Neural progenitor cell (in vitro differentiated cells): ENCODE results near the gene CHTF8. TPM values are rescaled to one million over a fixed set of nuclear protein-coding genes. Genes with fewer than 3 reads are reported as not detected.

Experiments used
- DNase-seq: peaks from one replicate; pipeline ENCODE4 v3.0.0-alpha.2; 2016; ENCODE audit warnings: low spot score
- H2AFZ ChIP-seq: fragments of 200-600 bp; sonication (generic); replicated peaks from 2 replicates; pipeline ENCODE4 v1.6.1; 2016; ENCODE audit warnings: antibody characterized with exemption
- H3F3A ChIP-seq: fragments of 200-600 bp; sonication (generic); 2 replicates; pipeline ENCODE4 v1.6.1; 2016; ENCODE audit warnings: antibody characterized with exemption, low read depth
- H3K27ac ChIP-seq: fragments of 200-600 bp; sonication (generic); 2 replicates; pipeline ENCODE4 v1.5.1; 2016; ENCODE audit warnings: mild to moderate bottlenecking
- H3K27me3 ChIP-seq: fragments of 200-600 bp; sonication (generic); 2 replicates; pipeline ENCODE4 v1.6.1; 2016; ENCODE audit warnings: mild to moderate bottlenecking, moderate library complexity
- H3K36me3 ChIP-seq: fragments of 200-600 bp; sonication (generic); 2 replicates; pipeline ENCODE4 v1.5.1; 2016
- H3K4me1 ChIP-seq: fragments of 200-600 bp; sonication (generic); 2 replicates; pipeline ENCODE4 v1.6.1; 2016; ENCODE audit warnings: mixed run types
- H3K4me2 ChIP-seq: fragments of 200-600 bp; sonication (generic); 2 replicates; pipeline ENCODE4 v1.6.1; 2016
- H3K4me3 ChIP-seq: fragments of 200-600 bp; sonication (generic); 2 replicates; pipeline ENCODE4 v1.5.1; 2016
- H3K79me2 ChIP-seq: fragments of 200-600 bp; sonication (generic); 2 replicates; pipeline ENCODE4 v1.6.1; 2016; ENCODE audit warnings: low read depth
- H3K9ac ChIP-seq: fragments of 200-600 bp; sonication (generic); 2 replicates; pipeline ENCODE4 v1.6.1; 2016
- H3K9me3 ChIP-seq: fragments of 200-600 bp; sonication (generic); 2 replicates; pipeline ENCODE4 v1.5.1; 2016; ENCODE audit warnings: low read depth
- H4K20me1 ChIP-seq: fragments of 200-600 bp; sonication (generic); 2 replicates; pipeline ENCODE4 v1.6.1; 2016; ENCODE audit warnings: low read depth
- H3K27ac Mint-ChIP-seq: 3 replicates; pipeline ENCODE4 v1.8.0; 2021; ENCODE audit warnings: mixed read lengths
- H3K27me3 Mint-ChIP-seq: 2 replicates; pipeline ENCODE4 v1.8.0; 2022; ENCODE audit warnings: low read depth, mild to moderate bottlenecking, inconsistent platforms, moderate library complexity, mixed read lengths; ENCODE audit not compliant: insufficient read depth
- H3K36me3 Mint-ChIP-seq: 3 replicates; pipeline ENCODE4 v1.8.0; 2021; ENCODE audit warnings: mixed read lengths
- H3K4me1 Mint-ChIP-seq: 3 replicates; pipeline ENCODE4 v1.8.0; 2021; ENCODE audit warnings: mixed read lengths
- H3K4me3 Mint-ChIP-seq: 3 replicates; pipeline ENCODE4 v1.8.0; 2021; ENCODE audit warnings: mild to moderate bottlenecking, moderate library complexity, mixed read lengths
- H3K9me3 Mint-ChIP-seq: 3 replicates; pipeline ENCODE4 v1.8.0; 2020; ENCODE audit warnings: mixed read lengths
- EZH2 ChIP-seq: fragments of 200-600 bp; sonication (generic); IDR thresholded peaks from 2 replicates; pipeline ENCODE4 v1.6.1; 2017; ENCODE audit warnings: antibody characterized with exemption, mild to moderate bottlenecking, moderate library complexity
- EZH2phosphoT487 ChIP-seq: fragments of 200-600 bp; sonication (generic); IDR thresholded peaks from 2 replicates; pipeline ENCODE4 v1.6.1; 2017; ENCODE audit warnings: antibody characterized with exemption
- small RNA-seq: library from RNA; depleted of rRNA; stranded (forward); fragments of <200 nt; gene quantifications from one replicate; pipeline ENCODE3, GENCODE V24; 2015
- total RNA-seq: library from RNA; depleted of rRNA; stranded (reverse); fragments of >200 nt; gene quantifications from 2 replicates; pipeline ENCODE4 v1.2.3, GENCODE V29; 2015; ENCODE audit warnings: low replicate concordance
- TF ChIP-seq, protein P1 (sequence below): fragments of 200-600 bp; sonication (generic); IDR thresholded peaks from 2 replicates; pipeline ENCODE4 v1.5.1; 2017; ENCODE audit warnings: antibody characterized with exemption, mild to moderate bottlenecking

The CHTF8 gene
- total RNA-seq, 1 donor from 2014 or later: 99.8 TPM

DNA sequence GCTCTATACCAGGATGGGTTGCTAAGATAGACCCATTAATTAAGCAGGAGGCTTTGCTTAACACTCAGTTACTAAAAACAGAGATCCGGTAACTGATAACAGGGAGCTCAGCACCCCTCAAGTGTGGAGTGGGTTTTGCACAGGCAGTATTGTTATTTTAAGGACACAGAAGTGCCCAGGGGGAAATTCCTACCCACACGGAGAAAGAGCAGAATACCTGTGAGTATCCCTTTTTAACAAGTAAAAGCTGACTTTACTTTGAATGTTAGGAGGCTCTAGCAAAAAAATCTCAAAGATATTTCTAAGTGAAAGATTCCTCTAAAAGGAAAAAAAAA is 59.8 kb downstream of the CHTF8 start:
- Histone ChIP-seq H3K4me3 (no peak overlapping the region), H3K9ac (no peak overlapping the region), H3K27ac (no peak overlapping the region), H3F3A (peaks cover 45% of the 10 kb centered on the region), H3K4me2 (peak overlapping the region; percentile 25), H3K36me3 (no peaks in the 10 kb centered on the region), H3K4me1 (peaks cover 22% of the 10 kb centered on the region), H3K27me3 (peaks cover 32% of the 10 kb centered on the region), H4K20me1 (peaks cover 9% of the 10 kb centered on the region), H3K79me2 (no peaks in the 10 kb centered on the region), H2AFZ (no peak overlapping the region), H3K9me3 (no peaks in the 10 kb centered on the region)
- peaks cover 8% of the 10 kb centered on the region for H3K27me3 Mint-ChIP-seq
- H3K27ac Mint-ChIP-seq: peak overlapping the region; percentile 72
- no peaks in the 10 kb centered on the region for H3K9me3 Mint-ChIP-seq
- DNase-seq: no peak
- TF ChIP-seq EZH2phosphoT487: no peak
- no peak for TF ChIP-seq EZH2
- TF ChIP-seq, protein P1, sequence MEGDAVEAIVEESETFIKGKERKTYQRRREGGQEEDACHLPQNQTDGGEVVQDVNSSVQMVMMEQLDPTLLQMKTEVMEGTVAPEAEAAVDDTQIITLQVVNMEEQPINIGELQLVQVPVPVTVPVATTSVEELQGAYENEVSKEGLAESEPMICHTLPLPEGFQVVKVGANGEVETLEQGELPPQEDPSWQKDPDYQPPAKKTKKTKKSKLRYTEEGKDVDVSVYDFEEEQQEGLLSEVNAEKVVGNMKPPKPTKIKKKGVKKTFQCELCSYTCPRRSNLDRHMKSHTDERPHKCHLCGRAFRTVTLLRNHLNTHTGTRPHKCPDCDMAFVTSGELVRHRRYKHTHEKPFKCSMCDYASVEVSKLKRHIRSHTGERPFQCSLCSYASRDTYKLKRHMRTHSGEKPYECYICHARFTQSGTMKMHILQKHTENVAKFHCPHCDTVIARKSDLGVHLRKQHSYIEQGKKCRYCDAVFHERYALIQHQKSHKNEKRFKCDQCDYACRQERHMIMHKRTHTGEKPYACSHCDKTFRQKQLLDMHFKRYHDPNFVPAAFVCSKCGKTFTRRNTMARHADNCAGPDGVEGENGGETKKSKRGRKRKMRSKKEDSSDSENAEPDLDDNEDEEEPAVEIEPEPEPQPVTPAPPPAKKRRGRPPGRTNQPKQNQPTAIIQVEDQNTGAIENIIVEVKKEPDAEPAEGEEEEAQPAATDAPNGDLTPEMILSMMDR: no peak
- H3K4me3 Mint-ChIP-seq: peak overlapping the region; percentile 24
- H3K36me3 Mint-ChIP-seq: no peaks in the 10 kb centered on the region
- peaks cover 33% of the 10 kb centered on the region for H3K4me1 Mint-ChIP-seq

DNA sequence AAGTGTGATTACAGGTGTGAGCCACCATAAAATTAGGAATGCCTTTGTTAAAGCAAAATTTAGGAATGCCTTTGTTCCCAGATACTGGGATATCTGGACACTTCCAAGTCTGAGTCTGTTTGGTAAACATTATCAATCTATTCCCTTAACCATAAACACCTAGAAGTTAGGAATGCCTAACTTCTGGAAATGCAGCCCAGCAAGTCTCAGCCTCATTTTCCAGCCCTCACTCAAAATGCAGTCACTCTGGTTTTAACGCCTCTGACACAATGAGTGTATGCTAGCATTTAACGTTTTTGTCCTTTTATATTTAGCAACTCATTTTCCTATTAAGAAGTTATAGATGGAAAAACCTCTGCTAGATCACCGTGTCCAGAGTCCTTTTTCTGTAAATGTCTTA is 61.4 kb downstream of the CHTF8 start:
- Histone ChIP-seq H3K79me2 (no peaks in the 10 kb centered on the region), H3K36me3 (no peaks in the 10 kb centered on the region), H3K4me1 (peaks cover 31% of the 10 kb centered on the region), H3K27ac (no peak overlapping the region), H3K4me3 (no peak overlapping the region), H3F3A (peaks cover 32% of the 10 kb centered on the region), H3K4me2 (no peak overlapping the region), H3K27me3 (peaks cover 32% of the 10 kb centered on the region), H4K20me1 (peaks cover 9% of the 10 kb centered on the region), H3K9me3 (no peaks in the 10 kb centered on the region), H3K9ac (no peak overlapping the region), H2AFZ (no peak overlapping the region)
- TF ChIP-seq, protein P1: no peak
- Mint-ChIP-seq H3K9me3 (no peaks in the 10 kb centered on the region), H3K4me1 (peaks cover 25% of the 10 kb centered on the region), H3K36me3 (no peaks in the 10 kb centered on the region), H3K4me3 (no peak overlapping the region), H3K27me3 (peaks cover 4% of the 10 kb centered on the region), H3K27ac (no peak overlapping the region)
- DNase-seq: no peak

DNA sequence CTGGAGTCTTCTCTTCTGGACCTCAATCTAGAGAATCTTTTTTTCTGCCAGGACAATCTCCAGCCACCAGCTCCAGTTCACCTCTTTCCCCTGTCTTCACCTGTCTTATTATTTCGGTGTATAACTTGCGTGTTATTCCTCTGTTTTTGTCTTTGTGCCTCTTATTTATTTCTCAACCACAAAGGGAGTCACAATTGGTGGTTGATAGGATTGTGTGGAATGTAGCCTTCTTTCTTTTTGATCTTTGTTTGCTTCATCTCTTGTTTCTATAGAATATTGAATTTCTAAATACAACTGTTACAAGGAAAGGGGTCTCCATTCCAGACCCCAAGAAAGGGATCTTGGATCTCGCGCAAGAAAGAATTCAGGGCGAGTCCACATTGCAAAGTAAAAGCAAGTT is 62.9 kb downstream of the CHTF8 start:
- Mint-ChIP-seq H3K4me3 (no peak overlapping the region), H3K27ac (no peak overlapping the region), H3K4me1 (peaks cover 41% of the 10 kb centered on the region), H3K27me3 (peaks cover 4% of the 10 kb centered on the region), H3K36me3 (no peaks in the 10 kb centered on the region), H3K9me3 (no peaks in the 10 kb centered on the region)
- no peak overlapping the region for H3K27ac ChIP-seq
- DNase-seq: no peak
- no peaks in the 10 kb centered on the region for H3K9me3 ChIP-seq
- no peak overlapping the region for H3K4me2 ChIP-seq
- H3K4me1 ChIP-seq: peaks cover 47% of the 10 kb centered on the region
- peaks cover 41% of the 10 kb centered on the region for H3F3A ChIP-seq
- H2AFZ ChIP-seq: no peak overlapping the region
- H3K27me3 ChIP-seq: peaks cover 32% of the 10 kb centered on the region
- H3K9ac ChIP-seq: no peak overlapping the region
- no peak overlapping the region for H3K4me3 ChIP-seq
- no peak for TF ChIP-seq EZH2
- TF ChIP-seq EZH2phosphoT487: no peak
- TF ChIP-seq, protein P1: no peak
- H4K20me1 ChIP-seq: peaks cover 9% of the 10 kb centered on the region
- H3K36me3 ChIP-seq: no peaks in the 10 kb centered on the region
- H3K79me2 ChIP-seq: no peaks in the 10 kb centered on the region

Small RNA genes lying within 50 kb of the gene (small RNA-seq; reads per million reads assigned to genes)
- not detected for gene RNU6-22P

Other genes starting within 250 kb of the CHTF8 start
- 2.5 and 3.3 TPM in 2 replicates for gene HAS3, start 26.9 kb downstream of the CHTF8 start, total RNA-seq
- gene UTP4, start 61 bp upstream of the CHTF8 start, total RNA-seq: 13.3 and 15.9 TPM in 2 replicates
- 21.9 and 22.9 TPM in 2 replicates for gene SNTB2, start 54.6 kb upstream of the CHTF8 start, total RNA-seq
- 21.9 and 35.8 TPM in 2 replicates for gene VPS4A, start 178.8 kb upstream of the CHTF8 start, total RNA-seq
- 12.9 and 14.1 TPM in 2 replicates for gene PDF, start 198.0 kb upstream of the CHTF8 start, total RNA-seq
- gene COG8, start 207.0 kb upstream of the CHTF8 start, total RNA-seq: 30.3 and 72.4 TPM in 2 replicates
- 17.2 and 23.7 TPM in 2 replicates for gene NIP7, start 207.2 kb upstream of the CHTF8 start, total RNA-seq
- gene TMED6, start 219.2 kb upstream of the CHTF8 start, total RNA-seq: not detected in 2 replicates